ENCODE measurements around the gene DNER. TPM values are rescaled to one million over a fixed set of nuclear protein-coding genes. Genes with fewer than 3 reads are reported as not detected.

The DNER gene
- total and polyA plus RNA-seq, 7 donors = 0.10 to 0.87 (median 0.35) TPM; not detected in 1

- ATAC-seq (no peak), DNase-seq (no peak)
- TF ChIP-seq, protein P1, sequence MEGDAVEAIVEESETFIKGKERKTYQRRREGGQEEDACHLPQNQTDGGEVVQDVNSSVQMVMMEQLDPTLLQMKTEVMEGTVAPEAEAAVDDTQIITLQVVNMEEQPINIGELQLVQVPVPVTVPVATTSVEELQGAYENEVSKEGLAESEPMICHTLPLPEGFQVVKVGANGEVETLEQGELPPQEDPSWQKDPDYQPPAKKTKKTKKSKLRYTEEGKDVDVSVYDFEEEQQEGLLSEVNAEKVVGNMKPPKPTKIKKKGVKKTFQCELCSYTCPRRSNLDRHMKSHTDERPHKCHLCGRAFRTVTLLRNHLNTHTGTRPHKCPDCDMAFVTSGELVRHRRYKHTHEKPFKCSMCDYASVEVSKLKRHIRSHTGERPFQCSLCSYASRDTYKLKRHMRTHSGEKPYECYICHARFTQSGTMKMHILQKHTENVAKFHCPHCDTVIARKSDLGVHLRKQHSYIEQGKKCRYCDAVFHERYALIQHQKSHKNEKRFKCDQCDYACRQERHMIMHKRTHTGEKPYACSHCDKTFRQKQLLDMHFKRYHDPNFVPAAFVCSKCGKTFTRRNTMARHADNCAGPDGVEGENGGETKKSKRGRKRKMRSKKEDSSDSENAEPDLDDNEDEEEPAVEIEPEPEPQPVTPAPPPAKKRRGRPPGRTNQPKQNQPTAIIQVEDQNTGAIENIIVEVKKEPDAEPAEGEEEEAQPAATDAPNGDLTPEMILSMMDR (IDR thresholded peaks at IDR 0.05) = no peak
- H3K9me3 ChIP-seq = peaks cover 8% of the 10 kb centered on the region
- no peaks in the 10 kb centered on the region for H3K4me1 ChIP-seq
- peaks cover 0 to 2% (median 0%) of the 10 kb centered on the region in 3 donors for H3K27me3 ChIP-seq (ENCODE audit: insufficient read depth in 3 of 3, low read length in 2 of 3)
- no peak overlapping the region for H3K4me3 ChIP-seq
- intact Hi-C loops (cut with DNase I) = no loop called here
- no peaks in the 10 kb centered on the region for H3K36me3 ChIP-seq (ENCODE audit: insufficient read depth in 1 of 2, low read depth in 1 of 2)
- H3K27ac ChIP-seq = no peak overlapping the region
- WGBS, 3 donors = 65 to 77% (median 71%) methylated on average over 6 of the region's 6 CpGs
Observed at GRCh38 chr2:229733611-229734245, 19.4 kb upstream of the DNER start.

DNA sequence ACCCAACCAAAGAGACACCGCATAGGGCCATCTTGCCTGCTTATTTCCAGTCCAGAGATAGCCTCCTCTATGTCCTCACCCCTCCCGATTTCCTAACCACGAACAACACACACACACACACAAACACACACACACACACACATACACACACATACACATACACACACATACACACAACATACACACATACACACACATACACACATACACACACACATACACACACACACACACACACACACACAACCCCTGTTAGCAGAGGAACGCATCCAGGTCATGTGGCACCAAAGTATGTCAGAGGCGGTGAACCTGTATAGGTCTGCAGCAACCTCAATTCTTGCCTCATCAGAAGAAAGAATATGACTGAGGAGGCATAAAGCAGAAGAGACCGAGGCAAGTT lies 18.5 kb upstream of the DNER start:
- peaks cover 0 to 2% (median 0%) of the 10 kb centered on the region in 3 donors for H3K27me3 ChIP-seq (ENCODE audit: insufficient read depth in 3 of 3, low read length in 2 of 3)
- no peaks in the 10 kb centered on the region for H3K36me3 ChIP-seq (ENCODE audit: insufficient read depth in 1 of 2, low read depth in 1 of 2)
- no peaks in the 10 kb centered on the region for H3K4me1 ChIP-seq
- no peak overlapping the region for H3K4me3 ChIP-seq
- DNase-seq = no peak
- ATAC-seq = no peak
- H3K9me3 ChIP-seq = peaks cover 3% of the 10 kb centered on the region
- H3K27ac ChIP-seq = no peak overlapping the region
- WGBS, 3 donors = 85 to 96% (median 91%) methylated on average over 6 of the region's 6 CpGs
- TF ChIP-seq, protein P1 (IDR thresholded peaks at IDR 0.05) = no peak
- intact Hi-C loops (cut with DNase I) = no loop called here

GRCh38 chr2:229731916-229732315 lies 17.6 kb upstream of the DNER start:
- Histone ChIP-seq H3K27ac (no peak overlapping the region), H3K9me3 (no peaks in the 10 kb centered on the region), H3K36me3 (ENCODE audit: insufficient read depth in 1 of 2, low read depth in 1 of 2) (no peaks in the 10 kb centered on the region), H3K4me1 (no peaks in the 10 kb centered on the region), H3K27me3 (ENCODE audit: insufficient read depth in 3 of 3, low read length in 2 of 3) (peaks cover 0 to 2% (median 0%) of the 10 kb centered on the region in 3 donors), H3K4me3 (no peak overlapping the region)
- no peak for ATAC-seq
- intact Hi-C loops (cut with DNase I) = no loop called here
- 16 to 28% (median 25%) methylated on average over 4 of the region's 4 CpGs for WGBS, 3 donors
- TF ChIP-seq, protein P1 (IDR thresholded peaks at IDR 0.05) = no peak
- DNase-seq = no peak

- Histone ChIP-seq H3K36me3 (ENCODE audit: insufficient read depth in 1 of 2, low read depth in 1 of 2) (no peaks in the 10 kb centered on the region), H3K27me3 (ENCODE audit: insufficient read depth in 3 of 3, low read length in 2 of 3) (peaks cover 0 to 2% (median 0%) of the 10 kb centered on the region in 3 donors), H3K27ac (no peak overlapping the region), H3K4me3 (no peak overlapping the region), H3K9me3 (no peaks in the 10 kb centered on the region), H3K4me1 (no peaks in the 10 kb centered on the region)
- intact Hi-C loops (cut with DNase I) = no loop called here
- WGBS, 3 donors = 61 to 69% (median 68%) methylated on average over 5 of the region's 5 CpGs
- TF ChIP-seq, protein P1 (IDR thresholded peaks at IDR 0.05) = no peak
- no peak for ATAC-seq
- no peak for DNase-seq
Observed at GRCh38 chr2:229731363-229731762, 17.0 kb upstream of the DNER start.

- intact Hi-C loops (cut with DNase I) = no loop called here
- Histone ChIP-seq H3K27me3 (ENCODE audit: insufficient read depth in 3 of 3, low read length in 2 of 3) (peaks cover 0 to 2% (median 0%) of the 10 kb centered on the region in 3 donors), H3K36me3 (ENCODE audit: insufficient read depth in 1 of 2, low read depth in 1 of 2) (no peaks in the 10 kb centered on the region), H3K27ac (no peak overlapping the region), H3K9me3 (no peaks in the 10 kb centered on the region), H3K4me1 (no peaks in the 10 kb centered on the region), H3K4me3 (no peak overlapping the region)
- TF ChIP-seq, protein P1 (IDR thresholded peaks at IDR 0.05) = no peak
- DNase-seq = no peak
- ATAC-seq = no peak
Observed at GRCh38 chr2:229728370-229728769, 14.0 kb upstream of the DNER start.

Data from psoas muscle (tissue), 8 donors.